HG03558 (cell line): ENCODE measurements around the gene PTP4A2.
A peak's percentile ranks its signal among the peaks of the same experiment; 100 is the strongest.
"Not testable (repeated sequence)": the region's sequence is repeated elsewhere in the genome, so short reads cannot be mapped to it uniquely, and the experiment has no call there.

ENCODE experiments used
- ATAC-seq: cut with Tn5 transposase; IDR thresholded peaks from one replicate; pipeline ENCODE4 v1.9.1; 2021; ENCODE audit warnings: moderate number of reproducible peaks; ENCODE audit not compliant: unreplicated experiment; ENCODE audit errors: extremely low read depth

PTP4A2 gene

GRCh38 chr1:31952825-31953220, 14.7 kb upstream of the PTP4A2 start:
- no peak for ATAC-seq

GRCh38 chr1:31951276-31951675, 13.1 kb upstream of the PTP4A2 start:
- no peak for ATAC-seq

DNA sequence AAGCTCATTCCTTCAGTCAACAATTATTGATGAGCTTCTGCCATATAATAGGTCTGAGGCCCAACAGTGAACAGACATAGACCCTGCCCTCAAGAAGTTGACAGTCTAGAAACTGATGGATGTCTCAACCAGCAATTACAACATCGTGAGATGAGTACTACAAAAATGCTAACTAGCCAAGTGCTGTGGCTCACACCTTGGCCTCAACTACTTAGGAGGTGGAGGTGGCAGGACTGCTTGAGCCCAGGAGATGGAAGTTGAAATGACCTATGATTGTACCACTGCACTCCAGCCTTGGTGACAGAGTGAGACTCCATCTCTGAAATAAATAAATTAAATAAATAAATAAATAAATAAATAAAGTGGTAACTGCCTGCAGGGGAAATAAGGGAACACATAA, 11.7 kb upstream of the PTP4A2 start:
- ATAC-seq = no peak

GRCh38 chr1:31945677-31946076, 7.5 kb upstream of the PTP4A2 start:
- not testable (repeated sequence) for ATAC-seq

DNA sequence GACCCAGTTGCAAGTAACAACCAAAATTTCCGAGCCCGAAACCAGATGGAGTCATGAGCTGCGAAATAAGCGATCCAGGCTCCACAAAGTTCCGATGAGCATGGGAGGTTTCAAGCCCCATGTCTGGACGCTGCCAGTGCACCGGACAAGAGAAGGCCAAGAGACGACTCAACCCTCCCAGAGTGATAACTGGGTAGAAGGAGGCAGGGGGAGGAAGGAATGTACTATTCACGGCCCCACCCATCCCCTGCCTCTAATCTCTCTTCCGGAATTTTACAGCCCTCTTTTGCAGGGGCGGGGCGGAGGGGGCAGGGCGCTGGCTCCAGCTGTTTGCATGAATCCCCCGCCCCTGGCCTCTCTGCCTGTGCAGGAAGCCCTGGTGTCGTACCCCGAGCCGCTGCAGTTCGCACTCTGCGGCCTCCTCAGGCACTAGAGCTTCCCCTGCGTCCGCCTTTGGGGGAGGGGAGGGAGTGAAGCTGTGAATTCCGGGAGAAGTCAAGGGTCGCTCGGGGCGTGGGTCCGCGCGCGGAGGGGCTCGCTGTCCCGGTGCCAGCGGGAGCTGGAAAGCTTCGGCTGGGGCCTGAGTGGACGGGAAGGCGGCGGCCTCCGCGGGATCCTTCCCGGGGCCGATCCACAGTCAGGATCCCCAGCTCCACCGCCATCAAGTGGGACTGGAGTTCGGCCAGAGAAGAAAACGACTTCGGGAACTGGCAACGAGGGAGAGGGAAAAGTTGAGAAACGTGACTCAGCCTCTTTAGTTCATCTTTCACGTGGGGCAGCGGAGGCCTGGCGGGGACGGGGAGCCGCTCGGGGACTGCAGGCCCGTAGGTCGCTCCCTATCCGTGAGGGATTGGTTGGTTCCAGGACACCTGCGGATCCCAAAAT, 6.3 kb upstream of the PTP4A2 start:
- peak; percentile 50 for ATAC-seq

- no peak for ATAC-seq
Observed at GRCh38 chr1:31943546-31944184, 5.5 kb upstream of the PTP4A2 start.

- ATAC-seq = not testable (repeated sequence)
Observed at GRCh38 chr1:31942061-31942460, 3.9 kb upstream of the PTP4A2 start.

GRCh38 chr1:31939484-31940329, 1.5 kb upstream of the PTP4A2 start:
- no peak for ATAC-seq

DNA sequence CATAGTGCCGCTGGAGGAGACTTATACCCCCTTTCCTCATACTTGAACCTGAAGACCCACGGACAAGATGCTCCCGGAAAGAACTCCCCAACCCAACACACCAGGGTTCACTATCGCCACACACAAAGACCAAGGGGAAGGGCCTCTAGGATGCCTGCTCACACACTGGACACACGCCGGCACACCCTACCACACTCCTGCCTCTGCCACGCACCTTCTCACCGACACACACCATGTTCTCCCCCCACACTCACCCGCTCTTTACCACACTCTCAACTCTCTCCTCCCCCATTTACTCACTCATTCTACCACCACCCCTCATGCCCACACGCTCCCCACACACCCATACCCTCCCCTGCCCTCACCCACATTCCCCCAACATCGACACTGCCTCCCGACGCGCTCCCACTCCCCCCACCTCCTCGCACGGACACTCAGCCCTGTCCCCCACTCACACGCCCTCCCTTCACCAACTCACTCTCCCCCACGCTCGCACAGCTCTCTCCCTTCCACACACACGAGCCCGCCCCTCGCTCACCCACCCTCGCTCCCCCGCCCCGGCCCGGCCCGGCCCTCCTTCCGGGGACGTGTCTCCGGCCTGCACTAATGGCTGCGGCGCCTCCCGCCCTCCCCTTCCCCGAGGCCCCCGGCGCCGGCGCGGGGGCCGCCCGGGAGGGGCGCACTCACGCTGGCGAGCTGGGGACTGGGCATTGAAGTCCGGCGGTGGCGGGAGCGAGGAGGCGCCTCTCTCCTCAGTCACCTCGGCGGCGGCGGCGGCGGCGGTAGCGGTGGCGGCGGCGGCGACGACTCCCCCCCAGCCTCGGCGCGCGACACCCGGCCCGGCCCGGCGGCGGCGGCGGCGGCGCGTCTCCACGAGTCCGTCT, 626 bp downstream of the PTP4A2 start:
- no peak for ATAC-seq

- no peak for ATAC-seq
Observed at GRCh38 chr1:31936981-31937299, 1.2 kb downstream of the PTP4A2 start.

DNA sequence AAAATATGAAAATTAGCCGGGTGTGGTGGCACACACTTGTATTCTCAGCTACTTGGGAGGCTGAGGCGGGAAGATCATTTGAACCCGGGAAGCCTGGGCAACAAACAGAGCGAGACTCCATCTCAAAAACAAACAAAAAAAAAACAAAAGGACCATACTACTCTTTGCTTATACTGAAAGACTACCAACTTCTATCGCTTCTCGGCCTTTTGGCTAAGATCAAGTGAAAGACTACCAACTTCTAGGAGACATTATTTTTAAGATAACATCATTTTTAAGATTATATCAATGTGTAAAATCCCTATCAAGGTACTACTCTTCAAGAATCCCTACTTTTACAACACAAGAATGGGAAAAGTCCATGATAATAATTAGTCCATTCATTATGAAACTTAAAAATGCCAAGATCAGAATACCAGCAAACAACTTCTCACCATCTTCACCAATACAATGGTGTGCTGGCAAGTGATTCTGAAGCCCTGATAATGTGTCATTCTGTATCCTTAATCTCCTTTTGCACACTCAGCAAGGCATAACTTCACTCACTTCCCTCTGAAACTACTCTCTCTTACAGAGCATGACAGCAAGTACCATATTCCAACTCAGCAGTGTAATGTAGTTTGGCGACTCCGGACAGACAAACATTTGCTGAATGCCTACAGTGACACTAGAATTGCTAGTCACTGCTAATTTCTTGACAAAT, 1.7 kb downstream of the PTP4A2 start:
- no peak for ATAC-seq

DNA sequence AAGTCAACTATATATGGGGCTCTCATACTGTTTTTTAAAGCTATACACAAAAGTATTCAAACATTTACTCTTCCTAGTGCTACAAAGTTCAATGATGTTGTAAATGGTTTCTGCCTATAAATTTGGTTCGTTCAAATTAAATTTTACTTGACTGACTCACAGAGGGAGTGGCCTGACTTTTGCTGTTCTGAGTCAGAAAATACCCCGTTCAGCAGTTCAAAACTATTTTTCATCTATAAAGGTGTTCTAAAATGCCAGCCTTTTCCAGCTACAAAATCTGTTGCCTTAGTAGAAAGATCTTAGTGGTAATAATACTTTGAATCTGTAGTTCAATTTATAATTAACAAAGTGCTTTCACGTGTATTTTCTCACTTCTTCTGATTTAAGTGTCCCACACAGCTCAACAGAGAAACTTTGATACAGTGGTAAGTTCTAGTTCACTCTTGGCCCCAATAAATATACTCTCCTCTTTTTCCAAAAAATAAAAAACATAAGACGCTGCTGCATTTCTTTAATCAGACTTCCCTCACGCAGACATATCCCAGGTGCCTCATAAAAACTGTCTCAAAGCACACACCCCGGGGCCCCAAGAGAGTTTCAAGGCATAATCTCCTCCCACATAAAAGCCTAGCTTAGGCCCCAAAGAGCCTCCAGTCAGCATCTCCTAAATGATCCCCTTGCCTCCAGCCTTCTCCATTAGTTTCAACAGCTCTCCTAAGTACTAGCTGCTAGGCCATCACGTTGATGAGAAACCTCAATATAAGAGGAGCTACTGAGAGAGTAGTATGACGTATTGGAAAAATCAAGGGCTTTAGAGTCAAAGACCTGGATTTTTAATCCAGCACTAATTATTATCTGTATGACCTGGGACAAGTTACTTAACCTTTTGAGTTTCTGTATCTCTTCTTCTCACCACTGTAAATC, 3.2 kb downstream of the PTP4A2 start:
- ATAC-seq = no peak

GRCh38 chr1:31932491-31933316, 5.5 kb downstream of the PTP4A2 start:
- ATAC-seq = no peak

- ATAC-seq = no peak
Observed at GRCh38 chr1:31931593-31932225, 6.5 kb downstream of the PTP4A2 start.

GRCh38 chr1:31930836-31931592, 7.2 kb downstream of the PTP4A2 start:
- no peak for ATAC-seq

GRCh38 chr1:31927661-31927980, 10.5 kb downstream of the PTP4A2 start:
- no peak for ATAC-seq
